CD8-positive, alpha-beta memory T cell (primary cell): Measurements from ENCODE around the gene TIMM17B. TPM values are rescaled to one million over a fixed set of nuclear protein-coding genes. Genes with fewer than 3 reads are reported as not detected.
A peak's percentile ranks its signal among the peaks of the same experiment; 100 is the strongest.

Experiments
- CTCF ChIA-PET: fragments of 350-600 bp; sonication (Branson Sonifier 250); formaldehyde crosslinking; loops from one replicate; lab custom pipeline; 2021; ENCODE audit warnings: antibody characterized with exemption; lab: Charles Lee
- POLR2A ChIA-PET: fragments of 350-600 bp; sonication (Branson Sonifier 250); formaldehyde crosslinking; loops from one replicate; lab custom pipeline; 2021; ENCODE audit warnings: antibody characterized with exemption; lab: Charles Lee
- DNase-seq, 5 donors: peaks; one replicate each; pipeline versions ENCODE4 v3.0.0 to v3.0.0-alpha.2; 2020 to 2022; ENCODE audit warnings: mixed read lengths in 1 of 5
- H3K27ac ChIP-seq: one replicate; pipeline ENCODE4 v1.7.0; 2013; ENCODE audit warnings: low read depth, mild to moderate bottlenecking, low read length, moderate library complexity
- H3K27me3 ChIP-seq: 2 replicates; pipeline ENCODE4 v1.7.0; 2013; ENCODE audit warnings: low read length, mild to moderate bottlenecking; ENCODE audit not compliant: insufficient read depth, poor library complexity, severe bottlenecking
- H3K36me3 ChIP-seq: 2 replicates; pipeline ENCODE4 v1.7.0; 2013; ENCODE audit warnings: mild to moderate bottlenecking, low read length, moderate library complexity; ENCODE audit not compliant: insufficient read depth
- H3K4me1 ChIP-seq: 2 replicates; pipeline ENCODE4 v1.7.0; 2013; ENCODE audit warnings: mild to moderate bottlenecking, low read length, moderate library complexity; ENCODE audit not compliant: insufficient read depth
- H3K4me3 ChIP-seq: 2 replicates; pipeline ENCODE4 v1.7.0; 2013; ENCODE audit warnings: mild to moderate bottlenecking, low read length
- H3K9me3 ChIP-seq: 2 replicates; pipeline ENCODE4 v1.7.0; 2013; ENCODE audit warnings: mild to moderate bottlenecking, low read length
- H3K27ac Mint-ChIP-seq, 8 donors: one replicate each; pipeline ENCODE4 v1.8.0; 2020 to 2021; ENCODE audit warnings: mixed read lengths in 8 of 8, mild to moderate bottlenecking in 6 of 8, inconsistent platforms in 3 of 8, moderate library complexity in 3 of 8
- H3K27me3 Mint-ChIP-seq, 2 donors: one replicate each; pipeline ENCODE4 v1.8.0; 2020 to 2021; ENCODE audit warnings: mixed read lengths in 2 of 2, mild to moderate bottlenecking in 1 of 2, moderate library complexity in 1 of 2
- H3K36me3 Mint-ChIP-seq, 3 donors: one replicate each; pipeline ENCODE4 v1.8.0; 2020 to 2021; ENCODE audit warnings: mixed read lengths in 3 of 3, inconsistent platforms in 1 of 3, mild to moderate bottlenecking in 1 of 3
- H3K4me1 Mint-ChIP-seq, 3 donors: one replicate each; pipeline ENCODE4 v1.8.0; 2020 to 2021; ENCODE audit warnings: mixed read lengths in 3 of 3, inconsistent platforms in 1 of 3, mild to moderate bottlenecking in 1 of 3
- H3K4me3 Mint-ChIP-seq, 7 donors: one replicate each; pipeline ENCODE4 v1.8.0; 2020 to 2021; ENCODE audit warnings: mixed read lengths in 7 of 7, mild to moderate bottlenecking in 6 of 7, moderate library complexity in 4 of 7, inconsistent platforms in 2 of 7
- H3K9me3 Mint-ChIP-seq, 5 donors: one replicate each; pipeline ENCODE4 v1.8.0; 2020 to 2022; ENCODE audit warnings: mixed read lengths in 5 of 5, mild to moderate bottlenecking in 3 of 5, moderate library complexity in 2 of 5, inconsistent platforms in 1 of 5
- polyA plus RNA-seq: library from polyadenylated mRNA; unstranded; fragments of 300-500 nt; fragmentation: Illumina TruSeq; gene quantifications from one replicate; pipeline ENCODE4 v1.2.3, GENCODE V29; 2021
- total RNA-seq, 2 experiments: library from RNA; stranded (reverse); gene quantifications; one replicate each; pipeline ENCODE4 v1.2.3, GENCODE V29; 2021

The TIMM17B gene
- total and polyA plus RNA-seq, 3 experiments from 2014 or later: 68.5 to 93.6 (median 87.5) TPM

- no peak for DNase-seq
- H3K4me3 ChIP-seq: no peak overlapping the region
- Mint-ChIP-seq H3K4me3 (peak overlapping the region in 2 of 7 donors; percentile 76 to 86), H3K4me1 (peaks cover 35 to 45% (median 42%) of the 10 kb centered on the region in 3 donors), H3K9me3 (no peaks in the 10 kb centered on the region), H3K27ac (peak overlapping the region in 5 of 8 donors; percentile 57 to 98 (median 93)), H3K36me3 (peaks cover 5 to 58% (median 6%) of the 10 kb centered on the region in 3 donors), H3K27me3 (peaks cover 0 to 14% of the 10 kb centered on the region in 2 donors)
- H3K4me1 ChIP-seq: peaks cover 39% of the 10 kb centered on the region
- peaks cover 11% of the 10 kb centered on the region for H3K36me3 ChIP-seq
- no peaks in the 10 kb centered on the region for H3K9me3 ChIP-seq
- no peaks in the 10 kb centered on the region for H3K27me3 ChIP-seq
- CTCF ChIA-PET: no interaction called here
- POLR2A ChIA-PET: no interaction called here
- H3K27ac ChIP-seq: no peak overlapping the region
Measured at GRCh38 chrX:48909703-48910294, 12.2 kb upstream of the TIMM17B start.

GRCh38 chrX:48908600-48908999, 11.0 kb upstream of the TIMM17B start:
- H3K36me3 ChIP-seq: no peaks in the 10 kb centered on the region
- H3K9me3 ChIP-seq: no peaks in the 10 kb centered on the region
- peak overlapping the region in 1 of 7 donors; percentile 37 for H3K4me3 Mint-ChIP-seq
- peaks cover 27% of the 10 kb centered on the region for H3K4me1 ChIP-seq
- H3K27me3 Mint-ChIP-seq: peaks cover 0 to 14% of the 10 kb centered on the region in 2 donors
- no peak overlapping the region for H3K27ac ChIP-seq
- ChIA-PET POLR2A (no interaction called here), CTCF (no interaction called here)
- H3K27ac Mint-ChIP-seq: peak overlapping the region in 2 of 8 donors; percentile 11 to 33
- no peaks in the 10 kb centered on the region for H3K27me3 ChIP-seq
- no peaks in the 10 kb centered on the region for H3K9me3 Mint-ChIP-seq
- H3K4me3 ChIP-seq: no peak overlapping the region
- H3K4me1 Mint-ChIP-seq: peaks cover 25 to 33% (median 30%) of the 10 kb centered on the region in 3 donors
- peaks cover 0 to 55% (median 3%) of the 10 kb centered on the region in 3 donors for H3K36me3 Mint-ChIP-seq
- DNase-seq: no peak

DNA sequence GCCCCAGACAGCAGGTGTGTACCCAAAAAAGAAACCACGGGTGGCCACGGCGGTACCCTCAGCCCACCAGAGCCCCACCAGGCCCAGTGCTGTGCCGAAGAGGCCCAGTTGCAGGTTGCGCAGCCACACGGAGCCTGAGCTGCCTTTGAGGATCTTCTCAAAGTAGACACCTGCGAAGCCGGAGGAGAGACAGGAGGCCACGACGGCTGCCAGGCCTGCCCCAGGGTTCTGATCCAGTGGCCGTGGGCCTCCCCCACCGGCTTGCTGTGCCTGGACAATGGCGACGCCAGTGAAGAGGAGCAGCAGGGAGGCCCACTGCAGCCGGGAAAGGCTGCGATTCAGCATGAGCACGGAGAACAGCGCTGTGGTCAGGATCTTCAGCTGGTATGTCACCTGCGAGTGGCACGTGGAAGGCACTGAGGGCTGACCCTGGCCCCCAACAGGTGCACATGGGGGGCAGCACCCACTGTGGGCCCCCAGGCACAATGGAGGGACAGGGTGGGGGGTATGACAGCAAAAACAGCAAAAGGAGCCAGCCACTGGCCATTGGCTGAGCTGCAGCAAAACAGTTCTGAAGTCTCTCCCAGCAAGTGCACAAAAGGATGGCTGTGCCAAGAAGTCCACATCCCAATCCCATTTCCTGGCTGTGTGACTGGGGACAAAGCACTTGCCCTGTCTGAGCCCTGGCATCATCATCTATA, 7.7 kb upstream of the TIMM17B start:
- Mint-ChIP-seq H3K27ac (no peak overlapping the region), H3K9me3 (no peaks in the 10 kb centered on the region), H3K27me3 (peaks cover 0 to 6% of the 10 kb centered on the region in 2 donors), H3K4me1 (peaks cover 0 to 2% (median 2%) of the 10 kb centered on the region in 3 donors), H3K4me3 (no peak overlapping the region), H3K36me3 (peaks cover 0 to 62% (median 3%) of the 10 kb centered on the region in 3 donors)
- no peak for DNase-seq
- POLR2A ChIA-PET: no interaction called here
- Histone ChIP-seq H3K4me3 (no peak overlapping the region), H3K9me3 (no peaks in the 10 kb centered on the region), H3K27ac (no peak overlapping the region), H3K36me3 (peaks cover 3% of the 10 kb centered on the region), H3K27me3 (no peaks in the 10 kb centered on the region), H3K4me1 (peaks cover 1% of the 10 kb centered on the region)
- CTCF ChIA-PET: no interaction called here

GRCh38 chrX:48904626-48905025, 7.1 kb upstream of the TIMM17B start:
- H3K4me1 Mint-ChIP-seq: peaks cover 0 to 2% (median 2%) of the 10 kb centered on the region in 3 donors
- POLR2A ChIA-PET: no interaction called here

DNA sequence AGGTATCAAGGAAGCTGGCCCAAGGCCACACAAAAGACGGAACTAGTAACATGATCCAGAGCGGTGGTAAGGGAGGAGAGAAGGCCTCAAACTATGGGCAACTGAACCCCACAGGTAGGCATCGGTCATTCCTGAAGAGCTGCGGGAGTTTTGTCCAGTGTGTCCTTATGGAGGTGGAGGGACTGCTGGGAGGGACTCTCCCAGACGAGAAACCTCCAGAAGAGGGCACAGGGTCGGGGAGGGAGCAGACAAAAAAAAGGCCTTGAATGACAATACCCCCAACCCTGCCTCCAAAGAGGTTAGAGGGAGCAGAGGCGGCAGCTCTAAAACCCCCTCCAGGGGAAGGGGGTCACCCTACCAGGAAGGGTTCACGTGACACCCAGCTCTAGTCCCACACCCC, 6.6 kb upstream of the TIMM17B start:
- H3K4me3 ChIP-seq: no peak overlapping the region
- Mint-ChIP-seq H3K4me1 (peaks cover 0 to 6% (median 2%) of the 10 kb centered on the region in 3 donors), H3K27me3 (peaks cover 0 to 6% of the 10 kb centered on the region in 2 donors), H3K36me3 (peaks cover 0 to 63% (median 3%) of the 10 kb centered on the region in 3 donors), H3K9me3 (no peaks in the 10 kb centered on the region), H3K27ac (peak overlapping the region in 2 of 8 donors; percentile 26 to 67), H3K4me3 (peak overlapping the region in 1 of 7 donors; percentile 74)
- POLR2A ChIA-PET: no interaction called here
- no peak overlapping the region for H3K27ac ChIP-seq
- CTCF ChIA-PET: no interaction called here
- peaks cover 7% of the 10 kb centered on the region for H3K4me1 ChIP-seq
- no peak for DNase-seq
- H3K27me3 ChIP-seq: no peaks in the 10 kb centered on the region
- H3K36me3 ChIP-seq: peaks cover 3% of the 10 kb centered on the region
- no peaks in the 10 kb centered on the region for H3K9me3 ChIP-seq

More at GRCh38 chrX:48904626-48905025, 7.1 kb upstream of the TIMM17B start:
- Mint-ChIP-seq H3K27ac (no peak overlapping the region), H3K9me3 (no peaks in the 10 kb centered on the region), H3K36me3 (peaks cover 0 to 64% (median 3%) of the 10 kb centered on the region in 3 donors), H3K4me3 (no peak overlapping the region), H3K27me3 (peaks cover 0 to 6% of the 10 kb centered on the region in 2 donors)
- H3K36me3 ChIP-seq: peaks cover 3% of the 10 kb centered on the region
- no peaks in the 10 kb centered on the region for H3K27me3 ChIP-seq
- peaks cover 2% of the 10 kb centered on the region for H3K4me1 ChIP-seq
- H3K27ac ChIP-seq: no peak overlapping the region
- no peak overlapping the region for H3K4me3 ChIP-seq
- CTCF ChIA-PET: no interaction called here
- DNase-seq: no peak
- no peaks in the 10 kb centered on the region for H3K9me3 ChIP-seq

GRCh38 chrX:48903290-48903689, 5.7 kb upstream of the TIMM17B start:
- peak overlapping the region in 1 of 8 donors; percentile 67 for H3K27ac Mint-ChIP-seq
- H3K36me3 Mint-ChIP-seq: peaks cover 0 to 58% (median 3%) of the 10 kb centered on the region in 3 donors
- ChIA-PET POLR2A (interaction anchor here (3.1 kb wide), 1 partner anchor 9 kb away, joined by 9 read pairs; no protein-coding TSS in a partner anchor), CTCF (interaction anchor here (0.8 kb wide), 2 partner anchors 9 to 12 kb away, joined by 3 read pairs; no protein-coding TSS in a partner anchor)
- peaks cover 3 to 13% (median 5%) of the 10 kb centered on the region in 3 donors for H3K4me1 Mint-ChIP-seq
- H3K4me3 Mint-ChIP-seq: peak overlapping the region in 1 of 7 donors; percentile 20
- Histone ChIP-seq H3K36me3 (peaks cover 3% of the 10 kb centered on the region), H3K4me3 (no peak overlapping the region), H3K27me3 (no peaks in the 10 kb centered on the region), H3K27ac (no peak overlapping the region), H3K9me3 (no peaks in the 10 kb centered on the region), H3K4me1 (peaks cover 15% of the 10 kb centered on the region)
- H3K27me3 Mint-ChIP-seq: peaks cover 0 to 6% of the 10 kb centered on the region in 2 donors
- no peaks in the 10 kb centered on the region for H3K9me3 Mint-ChIP-seq
- no peak for DNase-seq

- DNase-seq: no peak
- POLR2A ChIA-PET: interaction anchor here (3.1 kb wide), 1 partner anchor 10 kb away, joined by 9 read pairs; no protein-coding TSS in a partner anchor
- Histone ChIP-seq H3K4me1 (peaks cover 16% of the 10 kb centered on the region), H3K9me3 (no peaks in the 10 kb centered on the region), H3K36me3 (peaks cover 3% of the 10 kb centered on the region), H3K27me3 (no peaks in the 10 kb centered on the region), H3K27ac (no peak overlapping the region), H3K4me3 (no peak overlapping the region)
- Mint-ChIP-seq H3K4me3 (peak overlapping the region in 1 of 7 donors; percentile 20), H3K36me3 (peaks cover 0 to 57% (median 3%) of the 10 kb centered on the region in 3 donors), H3K27me3 (peaks cover 0 to 6% of the 10 kb centered on the region in 2 donors), H3K4me1 (peaks cover 8 to 16% (median 8%) of the 10 kb centered on the region in 3 donors), H3K9me3 (no peaks in the 10 kb centered on the region), H3K27ac (peak overlapping the region in 1 of 8 donors; percentile 70)
- CTCF ChIA-PET: interaction anchor here (0.8 kb wide), 2 partner anchors 8 to 11 kb away, joined by 3 read pairs; no protein-coding TSS in a partner anchor
Measured at GRCh38 chrX:48902776-48903175, 5.2 kb upstream of the TIMM17B start.
